GM20431 (cell line): Measurements from ENCODE around the gene UTS2B.

Experiments used
- in situ Hi-C: fragments of 300-500 bp; cut with MseI, MboI; formaldehyde crosslinking; loops from one replicate; pipeline ENCODE4 v1.15.0; 2020; ENCODE audit warnings: low sequenced_read_pairs; ENCODE audit not compliant: unreplicated experiment

Gene UTS2B, protein sequence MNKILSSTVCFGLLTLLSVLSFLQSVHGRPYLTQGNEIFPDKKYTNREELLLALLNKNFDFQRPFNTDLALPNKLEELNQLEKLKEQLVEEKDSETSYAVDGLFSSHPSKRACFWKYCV

DNA sequence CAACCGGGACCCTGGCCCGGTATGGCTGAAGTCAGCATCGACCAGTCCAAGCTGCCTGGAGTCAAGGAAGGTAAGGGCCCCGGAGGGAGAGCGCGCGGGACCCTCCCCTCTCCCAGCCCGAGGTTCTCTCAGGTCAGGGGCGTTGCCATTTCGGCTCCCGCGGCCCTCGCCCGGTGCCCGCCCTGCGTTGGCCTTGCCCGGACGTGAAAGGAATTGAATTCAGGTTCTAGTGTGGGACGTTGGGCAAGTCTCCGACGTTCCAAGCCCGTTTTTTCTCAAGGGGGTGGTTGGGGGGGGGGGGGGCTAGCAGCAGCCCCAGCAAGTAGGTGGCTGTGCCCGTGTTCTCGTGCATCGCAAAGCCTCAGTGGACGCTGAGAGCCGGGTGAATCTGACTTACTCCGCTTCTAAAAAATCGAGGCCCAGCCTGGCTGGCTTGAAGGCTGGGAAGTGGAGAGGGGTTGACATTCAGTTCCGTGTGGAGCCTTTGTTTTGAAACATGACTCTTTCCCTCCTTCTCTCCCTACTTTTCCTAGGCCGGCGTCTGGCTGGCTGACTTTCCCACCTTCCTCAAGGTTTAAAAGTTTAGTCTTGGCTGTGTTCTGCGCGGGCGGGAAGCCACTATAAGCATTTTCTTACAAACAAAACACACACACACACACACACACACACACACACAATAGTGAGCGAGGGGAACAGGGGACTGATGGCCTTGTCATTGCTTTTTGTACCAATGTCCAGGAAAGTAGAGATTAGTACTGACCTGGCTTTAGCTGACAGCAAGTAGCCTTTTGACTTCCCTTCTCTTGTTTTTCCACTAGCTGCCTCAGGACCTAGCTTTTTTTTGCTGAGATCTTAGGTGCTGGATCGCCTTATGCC, at the start of gene UTS2B:
UTS2B (minus strand) TSS at position 873 of the 876 bp plus-strand sequence. CDS start 48,337 bp downstream, outside the sequence.
- in situ Hi-C loops, result no loop called here

DNA sequence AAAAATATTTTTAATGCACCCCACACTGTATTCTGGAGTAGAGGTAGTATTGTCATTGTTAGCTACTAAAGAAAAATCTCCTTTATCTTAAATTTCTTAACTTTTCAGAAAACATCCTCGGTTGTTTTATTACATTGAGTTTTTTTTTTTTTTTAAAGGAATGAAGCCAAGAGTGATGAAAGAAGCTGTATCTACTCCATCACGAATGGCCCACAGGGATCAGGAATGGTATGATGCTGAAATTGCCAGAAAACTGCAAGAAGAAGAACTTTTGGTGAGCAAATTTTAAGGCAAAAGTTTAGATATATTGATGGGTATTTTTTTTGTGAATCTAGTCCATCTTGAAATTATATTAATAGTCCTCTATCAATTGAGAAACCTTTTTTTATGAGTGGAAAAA, 49.7 kb upstream of the UTS2B start:
- in situ Hi-C loops, result loop anchor here (25.0 kb wide), 1 partner anchor 243 kb away; no protein-coding TSS in a partner anchor

DNA sequence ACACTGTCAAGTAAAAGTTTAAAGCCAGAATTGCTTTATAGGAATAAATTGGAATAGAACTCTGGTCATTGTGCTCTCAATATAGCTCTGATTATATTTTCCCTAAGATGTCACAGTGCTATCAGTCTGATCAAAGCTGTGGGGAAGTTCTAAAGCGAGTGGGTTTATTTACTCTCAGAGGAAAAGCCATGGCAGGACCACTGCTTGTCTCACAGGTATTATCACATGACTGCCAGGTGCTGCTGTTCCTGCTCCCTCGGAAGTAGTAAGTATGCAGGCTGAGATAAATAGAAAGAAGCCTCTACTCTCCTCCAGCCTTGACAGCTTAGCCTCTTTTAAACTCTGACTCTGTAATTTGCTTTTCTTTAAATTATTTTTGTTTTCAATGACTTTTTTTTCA, 49.1 kb upstream of the UTS2B start:
- in situ Hi-C loops, result loop anchor here (25.0 kb wide), 1 partner anchor 242 kb away; no protein-coding TSS in a partner anchor

DNA sequence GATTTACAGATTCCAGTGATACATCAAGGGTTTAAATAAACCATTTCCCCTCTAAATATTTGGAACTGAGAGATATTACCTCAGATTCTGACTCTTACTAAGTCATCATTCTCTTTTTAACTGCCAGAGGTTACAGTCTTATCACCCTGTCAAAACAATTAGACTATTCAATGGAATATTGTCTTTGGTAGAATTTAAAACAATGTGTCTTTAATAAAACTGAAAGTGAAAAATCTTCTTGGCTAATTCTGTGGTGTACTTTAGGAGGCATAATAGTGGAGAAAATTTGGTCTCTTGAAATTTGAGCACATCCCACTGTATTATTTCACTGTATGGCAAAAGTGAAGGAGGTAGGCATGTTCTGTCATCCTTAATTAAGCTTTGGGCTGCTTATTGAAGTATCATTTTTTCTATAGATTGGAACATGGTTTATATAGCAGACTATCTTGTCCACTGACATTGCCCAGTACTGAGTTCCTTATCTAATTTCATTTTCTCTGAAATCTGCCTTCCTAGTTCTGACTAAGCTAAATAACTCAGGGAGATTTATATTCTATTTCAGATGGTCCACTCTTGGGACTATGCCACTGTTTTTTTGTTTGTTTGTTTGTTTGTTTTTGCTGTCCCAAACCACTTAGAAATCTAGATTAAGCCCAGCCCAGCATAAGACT, 48.0 kb upstream of the UTS2B start:
- in situ Hi-C loops, result loop anchor here (25.0 kb wide), 1 partner anchor 241 kb away; no protein-coding TSS in a partner anchor

DNA sequence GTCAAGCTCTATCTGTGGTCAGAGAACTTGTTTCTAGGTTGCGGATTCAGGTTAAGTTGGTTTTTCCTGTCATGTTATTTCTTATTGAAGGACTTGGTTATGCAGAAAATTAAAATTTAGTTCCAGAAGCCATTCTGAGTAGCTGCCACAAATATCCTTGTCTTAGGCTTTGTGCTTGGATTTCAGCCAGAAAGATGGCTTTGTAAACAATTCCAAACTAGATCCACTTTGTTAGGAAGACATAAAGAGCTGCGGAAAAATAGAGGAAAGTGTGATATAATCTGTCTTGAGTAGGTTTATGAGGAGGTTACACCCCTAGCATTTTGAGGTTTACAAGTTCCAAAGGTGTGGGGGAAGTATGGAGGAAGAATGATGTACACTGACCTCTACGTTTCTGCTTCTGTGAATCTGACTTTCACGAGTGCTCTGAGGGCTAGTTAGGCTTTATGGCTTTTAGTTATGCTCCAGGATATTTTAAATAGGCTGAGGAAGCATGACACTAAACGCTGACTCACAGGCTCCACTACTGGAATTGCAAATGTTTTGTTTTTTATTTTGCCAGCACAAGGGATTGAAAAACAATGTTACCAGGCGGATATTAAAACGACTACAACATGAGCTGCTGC, 46.3 kb upstream of the UTS2B start:
- in situ Hi-C loops, result loop anchor here (25.0 kb wide), 1 partner anchor 239 kb away; no protein-coding TSS in a partner anchor

DNA sequence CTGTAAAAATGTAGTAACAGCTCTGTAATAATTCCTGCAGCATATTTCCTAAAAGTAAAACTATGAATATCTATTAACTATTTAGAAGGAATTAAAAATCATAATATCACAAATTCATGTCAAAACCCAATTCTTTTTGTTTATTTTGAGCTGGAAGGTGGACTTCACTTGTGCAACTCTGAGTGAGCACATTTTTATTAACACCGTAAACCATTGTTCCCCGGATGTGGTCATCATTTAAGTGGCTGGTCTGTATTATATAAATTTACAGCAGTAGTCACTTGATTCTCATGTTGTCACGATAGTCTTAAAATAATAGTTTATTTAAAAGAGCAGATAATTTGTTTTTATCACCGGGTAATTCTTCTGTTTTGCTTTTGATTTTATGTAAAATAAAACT, 43.0 kb upstream of the UTS2B start:
- in situ Hi-C loops, result loop anchor here (25.0 kb wide), 1 partner anchor 111 kb away; no protein-coding TSS in a partner anchor

DNA sequence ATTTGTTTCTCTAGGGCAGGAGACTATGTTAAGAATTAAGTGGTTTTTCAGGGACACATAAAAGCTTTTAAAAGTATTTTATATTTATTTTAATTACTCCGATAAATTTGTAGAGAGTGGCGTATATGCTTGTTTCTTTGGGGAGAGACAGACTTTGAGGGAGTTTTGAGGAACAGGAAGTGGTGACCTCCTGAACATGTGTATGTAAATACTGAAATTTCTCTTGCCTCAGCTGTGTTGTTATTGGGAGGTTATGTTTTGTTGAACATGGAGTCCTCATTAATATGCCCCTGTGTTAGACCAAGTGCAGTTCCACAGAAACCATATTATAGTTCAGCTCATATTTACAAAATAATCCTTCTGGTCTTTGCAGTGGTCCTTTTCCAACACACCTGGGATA, 41.8 kb upstream of the UTS2B start:
- in situ Hi-C loops, result loop anchor here (25.0 kb wide), 1 partner anchor 110 kb away; no protein-coding TSS in a partner anchor

DNA sequence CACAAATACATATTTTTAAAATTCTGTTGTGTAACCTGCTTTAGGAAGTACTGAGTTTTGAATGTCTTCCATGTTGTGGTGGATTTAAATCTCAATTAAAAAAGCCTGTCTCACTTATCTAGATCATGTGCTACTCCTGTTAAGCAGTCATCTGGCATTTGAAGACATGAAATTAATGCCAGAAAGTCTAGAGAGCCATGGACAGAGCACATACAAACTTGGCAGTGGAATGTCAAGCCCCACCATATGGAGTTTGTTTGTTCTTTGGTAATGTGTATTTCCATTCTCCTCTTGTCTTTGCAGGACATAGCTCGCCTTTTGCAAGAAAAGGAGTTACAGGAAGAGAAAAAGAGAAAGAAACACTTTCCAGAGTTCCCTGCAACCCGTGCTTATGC, 39.3 kb upstream of the UTS2B start:
- in situ Hi-C loops, result loop anchor here (25.0 kb wide), 1 partner anchor 107 kb away; no protein-coding TSS in a partner anchor

DNA sequence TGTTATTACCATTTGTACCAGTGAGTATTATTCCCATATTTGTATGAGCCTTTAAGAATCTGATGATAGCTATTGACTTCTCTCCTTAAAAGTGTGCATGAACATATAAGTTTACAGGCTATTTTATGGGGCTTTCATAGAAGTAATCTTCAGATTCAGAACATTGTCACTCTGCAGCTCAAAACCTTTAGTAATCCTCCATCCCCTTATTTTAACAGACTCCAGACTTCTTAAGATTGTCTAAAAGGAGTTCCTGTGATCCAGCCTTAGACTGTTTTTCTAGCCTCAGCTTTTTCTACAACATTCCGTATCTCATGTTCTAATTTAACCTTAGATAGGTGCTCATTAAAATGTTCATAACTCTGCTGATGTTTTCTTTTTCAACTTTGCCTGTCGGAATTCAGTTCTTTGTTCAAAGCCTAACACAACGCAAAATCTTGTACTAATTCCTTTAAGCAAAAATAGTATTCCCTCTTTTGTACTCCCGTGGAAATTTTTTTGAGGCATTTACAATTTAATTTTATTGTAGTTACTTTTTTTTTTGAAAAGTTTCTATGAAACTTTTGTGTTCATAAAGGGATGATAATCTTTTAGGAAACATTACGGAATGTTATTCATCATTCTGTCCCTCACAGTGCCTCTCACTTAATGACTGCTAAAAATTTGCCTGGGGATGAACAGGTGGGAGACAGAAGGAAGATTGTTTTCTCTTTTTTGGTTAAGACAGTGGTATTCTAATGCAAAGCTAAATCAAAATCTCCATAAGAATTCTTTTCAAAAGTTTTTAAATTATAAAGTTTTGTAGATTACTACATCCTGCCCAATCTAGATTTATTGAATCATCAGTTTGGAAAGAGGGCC, 38.7 kb upstream of the UTS2B start:
- in situ Hi-C loops, result loop anchor here (25.0 kb wide), 1 partner anchor 107 kb away; no protein-coding TSS in a partner anchor

DNA sequence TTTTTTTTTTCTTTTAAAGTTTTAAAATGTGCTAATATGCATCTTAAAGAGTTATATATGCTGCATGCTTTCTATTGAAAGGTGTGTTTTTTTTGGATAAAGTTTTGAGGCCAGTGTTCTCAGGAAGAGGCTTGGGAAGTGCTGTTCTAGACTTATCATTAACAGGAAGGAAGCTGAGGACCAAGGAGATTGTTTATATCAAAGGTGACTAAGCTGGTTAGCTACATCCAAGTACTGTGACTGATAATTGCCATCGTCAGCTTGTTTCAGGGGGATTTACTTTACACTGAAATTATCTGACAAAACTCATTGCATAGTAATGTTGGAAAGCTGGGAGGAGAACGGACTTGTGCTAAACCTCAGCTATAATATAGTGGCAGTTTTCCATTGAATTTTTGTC, 36.3 kb upstream of the UTS2B start:
- in situ Hi-C loops, result loop anchor here (25.0 kb wide), 1 partner anchor 104 kb away; no protein-coding TSS in a partner anchor

DNA sequence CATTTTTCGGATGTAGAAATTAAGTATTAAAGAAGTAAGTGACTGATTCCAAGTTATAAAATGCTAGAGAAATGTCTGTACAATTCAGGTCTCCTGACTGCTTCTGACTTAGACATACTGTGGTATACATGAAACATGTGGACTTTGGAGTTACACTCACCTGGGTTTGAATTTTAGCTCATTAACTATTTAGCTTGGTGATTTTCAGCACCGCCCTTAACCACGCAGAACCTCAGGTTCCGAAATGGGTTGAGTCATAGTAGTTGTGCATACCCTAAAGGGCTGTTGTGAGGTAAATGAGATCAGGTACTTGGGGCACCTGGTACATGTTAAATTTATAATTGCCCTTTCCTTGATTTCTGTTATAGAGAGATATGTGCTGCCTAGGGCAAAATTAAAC, 32.9 kb upstream of the UTS2B start:
- in situ Hi-C loops, result loop anchor here (25.0 kb wide), 1 partner anchor 101 kb away; no protein-coding TSS in a partner anchor

DNA sequence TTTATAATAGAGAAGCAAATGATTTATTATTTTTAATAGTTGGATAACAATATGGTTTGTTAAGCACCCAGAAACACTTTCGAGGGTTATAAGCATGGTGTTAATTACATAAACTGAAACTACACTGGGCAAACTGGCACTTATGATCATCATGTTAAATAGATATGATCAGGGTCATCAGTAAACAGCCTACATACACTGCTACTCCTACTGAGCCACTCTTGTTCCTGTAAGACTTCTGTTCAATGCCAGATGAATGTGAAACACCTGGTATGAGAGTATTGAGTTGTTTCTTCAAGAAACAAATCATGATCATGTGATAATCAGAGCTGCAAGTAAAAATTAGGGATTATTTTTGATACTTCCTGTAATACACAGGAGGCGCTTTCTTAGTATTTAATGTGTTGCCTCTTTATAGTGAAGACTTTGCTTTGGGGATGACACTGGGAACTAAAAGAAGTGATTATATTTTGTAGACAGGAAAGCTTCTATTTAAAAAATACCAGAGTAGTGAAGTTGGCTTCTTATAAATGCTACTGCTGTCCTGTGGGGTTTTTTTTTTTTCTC, 32.3 kb upstream of the UTS2B start:
- in situ Hi-C loops, result loop anchor here (25.0 kb wide), 1 partner anchor 100 kb away; no protein-coding TSS in a partner anchor

DNA sequence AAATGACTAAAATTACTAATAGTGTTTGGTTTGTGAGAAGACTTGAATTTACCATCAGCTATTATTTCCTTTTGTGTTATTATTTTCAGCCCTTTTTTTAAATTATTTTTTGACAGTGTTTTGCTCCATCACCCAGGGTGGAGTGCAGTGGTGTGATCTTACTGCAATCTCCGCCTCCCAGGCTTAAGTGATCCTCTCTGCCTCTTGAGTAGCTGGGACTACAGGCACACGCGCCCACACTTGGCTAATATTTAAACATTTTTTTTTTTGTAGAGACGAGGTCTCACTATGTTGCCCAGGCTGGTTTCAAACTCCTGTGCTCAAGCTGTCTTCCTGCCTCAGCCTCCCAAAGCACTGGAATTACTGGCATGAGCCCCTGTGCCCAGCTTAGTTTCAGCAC, 31.7 kb upstream of the UTS2B start:
- in situ Hi-C loops, result loop anchor here (25.0 kb wide), 1 partner anchor 100 kb away; no protein-coding TSS in a partner anchor

DNA sequence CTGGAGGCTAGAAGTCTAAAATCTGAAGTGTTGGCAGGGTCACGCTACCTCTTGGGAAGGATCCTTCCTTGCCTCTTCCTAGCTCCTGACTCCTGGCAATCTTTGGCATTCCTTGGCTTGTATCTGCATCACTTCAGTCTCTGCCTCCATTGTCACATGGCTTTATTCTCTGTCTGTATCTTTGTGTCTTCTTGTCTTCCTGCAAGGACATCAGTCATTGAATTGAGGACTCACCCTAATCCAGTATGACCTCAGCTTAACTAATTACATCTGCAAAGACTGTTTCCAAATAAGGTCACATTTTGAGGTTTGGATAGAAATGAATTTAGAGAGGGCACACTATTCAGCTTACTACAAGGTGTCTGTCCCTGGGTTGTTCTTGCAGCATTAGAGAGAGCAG, 31.1 kb upstream of the UTS2B start:
- in situ Hi-C loops, result loop anchor here (25.0 kb wide), 1 partner anchor 99 kb away; no protein-coding TSS in a partner anchor

DNA sequence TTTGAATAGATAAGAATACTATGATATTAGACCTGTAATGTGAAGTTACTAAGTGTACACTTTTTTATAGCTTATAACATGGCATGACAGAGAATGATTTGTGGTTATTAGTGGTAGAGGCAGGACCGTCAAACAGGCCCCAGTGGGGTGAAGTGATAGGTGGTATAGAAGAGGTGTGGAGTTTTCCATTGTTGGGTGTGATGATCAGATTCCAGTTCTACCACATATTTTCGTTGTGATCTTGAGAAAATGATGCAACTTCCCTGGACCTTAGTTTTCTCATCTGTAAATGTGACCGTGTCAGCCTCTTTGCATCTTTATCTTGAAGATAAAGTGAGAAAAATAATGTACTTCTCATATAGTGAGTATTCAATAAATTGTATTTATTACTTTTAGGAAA, 30.3 kb upstream of the UTS2B start:
- in situ Hi-C loops, result loop anchor here (25.0 kb wide), 1 partner anchor 98 kb away; no protein-coding TSS in a partner anchor

DNA sequence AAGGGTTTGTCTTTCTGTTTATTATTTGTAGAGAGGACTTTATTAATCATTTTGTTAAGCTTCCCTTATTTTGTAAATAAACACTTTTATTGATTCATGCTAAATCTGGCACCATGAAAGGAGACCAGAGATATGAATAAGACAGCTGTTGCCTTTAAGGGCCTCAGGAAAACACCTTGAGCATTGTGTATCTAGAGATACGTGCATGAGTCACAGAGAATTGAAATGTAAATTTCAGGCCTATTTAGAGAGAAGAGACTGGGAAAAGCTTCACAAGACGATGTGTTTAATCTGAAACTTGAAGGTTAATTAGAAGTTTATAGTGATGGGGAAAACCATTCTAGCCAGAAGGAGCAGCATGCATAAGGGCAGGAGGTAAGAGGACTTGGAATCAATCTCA, 28.6 kb upstream of the UTS2B start:
- in situ Hi-C loops, result loop anchor here (25.0 kb wide), 1 partner anchor 97 kb away; no protein-coding TSS in a partner anchor

DNA sequence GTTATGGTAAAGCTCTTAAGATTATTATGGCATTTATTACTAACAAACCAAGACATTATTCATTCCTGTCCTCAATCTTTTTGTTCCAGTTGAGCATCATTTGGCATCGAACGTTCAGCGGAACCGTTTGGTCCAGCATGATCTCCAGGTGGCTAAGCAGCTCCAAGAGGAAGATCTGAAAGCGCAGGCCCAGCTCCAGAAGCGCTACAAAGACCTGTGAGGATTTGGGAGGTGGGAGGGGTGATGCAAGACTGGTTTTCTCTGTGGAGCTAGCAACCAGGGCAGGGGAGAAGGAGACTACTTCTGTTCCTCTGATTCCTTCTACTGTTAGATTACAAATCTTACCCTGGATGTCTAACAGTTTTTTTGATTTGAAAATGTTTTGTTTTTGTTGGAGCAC, 27.6 kb upstream of the UTS2B start:
- in situ Hi-C loops, result loop anchor here (25.0 kb wide), 1 partner anchor 96 kb away; no protein-coding TSS in a partner anchor
